Activated CD4-positive, alpha-beta T cell treated with anti-CD3 and anti-CD28 coated beads for 36 hours (primary cell): ENCODE results near the gene MAMDC2. TPM values are rescaled to one million over a fixed set of nuclear protein-coding genes. Genes with fewer than 3 reads are reported as not detected.

Source experiments
- ATAC-seq: fragments of 200-7000 bp; cut with Tn5 transposase; one replicate; pipeline ENCODE4 v1.10.0; 2021; ENCODE audit warnings: mild to moderate bottlenecking, moderate library complexity
- CTCF ChIA-PET: fragments of 350-600 bp; sonication (Branson Sonifier 250); formaldehyde crosslinking; loops from one replicate; lab custom pipeline; 2021; ENCODE audit warnings: antibody characterized with exemption; lab: Charles Lee
- POLR2A ChIA-PET: fragments of 350-600 bp; sonication (Branson Sonifier 250); formaldehyde crosslinking; loops from one replicate; lab custom pipeline; 2021; ENCODE audit warnings: antibody characterized with exemption, inconsistent platforms; lab: Charles Lee
- DNase-seq: peaks from one replicate; pipeline ENCODE4 v3.0.0-alpha.2; 2020
- H3K27ac Mint-ChIP-seq: one replicate; pipeline ENCODE4 v1.8.0; 2021; ENCODE audit warnings: mixed read lengths
- H3K27me3 Mint-ChIP-seq: one replicate; pipeline ENCODE4 v1.8.0; 2021; ENCODE audit warnings: mixed read lengths
- H3K36me3 Mint-ChIP-seq: one replicate; pipeline ENCODE4 v1.8.0; 2021; ENCODE audit warnings: low read depth, mixed read lengths
- H3K4me1 Mint-ChIP-seq: one replicate; pipeline ENCODE4 v1.8.0; 2021; ENCODE audit warnings: mixed read lengths
- H3K4me3 Mint-ChIP-seq: one replicate; pipeline ENCODE4 v1.8.0; 2021; ENCODE audit warnings: mild to moderate bottlenecking, moderate library complexity, mixed read lengths
- H3K9me3 Mint-ChIP-seq: one replicate; pipeline ENCODE4 v1.8.0; 2021; ENCODE audit warnings: low read depth, mixed read lengths
- intact Hi-C, 2 experiments: fragments of 100-400 bp; cut with DNase I in 1 of 2; cut with micrococcal nuclease in 1 of 2; formaldehyde crosslinking; loops; one replicate each; pipeline versions ENCODE4 v1.14.2 to v1.15.1; 2022 to 2024; cut with DNase I, micrococcal nuclease
- total RNA-seq, 2 experiments: library from RNA; stranded (reverse); gene quantifications; one replicate each; pipeline ENCODE4 v1.2.3, GENCODE V29; 2021

Gene MAMDC2
- total RNA-seq, 2 experiments from 2014 or later: not detected

GRCh38 chr9:70123695-70124094, 80.0 kb downstream of the MAMDC2 start:
- DNase-seq: no peak
- intact Hi-C loops: no loop called here
- Mint-ChIP-seq H3K27me3 (no peaks in the 10 kb centered on the region), H3K36me3 (no peaks in the 10 kb centered on the region), H3K27ac (no peak overlapping the region), H3K4me3 (no peak overlapping the region), H3K4me1 (no peaks in the 10 kb centered on the region), H3K9me3 (no peaks in the 10 kb centered on the region)
- ChIA-PET POLR2A (no interaction called here), CTCF (interaction anchor here (1.5 kb wide), 1 partner anchor 13 kb away, joined by 6 read pairs; no protein-coding TSS in a partner anchor)
- no peak for ATAC-seq

GRCh38 chr9:70125621-70126263, 82.1 kb downstream of the MAMDC2 start:
- ChIA-PET CTCF (interaction anchor here (0.8 to 1.5 kb wide), 2 partner anchors 12 to 14 kb away, joined by 3 to 7 read pairs; no protein-coding TSS in a partner anchor), POLR2A (no interaction called here)
- intact Hi-C loops: no loop called here
- no peaks in the 10 kb centered on the region for H3K9me3 Mint-ChIP-seq
- H3K4me3 Mint-ChIP-seq: no peak overlapping the region
- H3K36me3 Mint-ChIP-seq: no peaks in the 10 kb centered on the region
- no peaks in the 10 kb centered on the region for H3K27me3 Mint-ChIP-seq
- no peak overlapping the region for H3K27ac Mint-ChIP-seq
- no peaks in the 10 kb centered on the region for H3K4me1 Mint-ChIP-seq
- no peak for ATAC-seq
- no peak for DNase-seq

- ChIA-PET POLR2A (no interaction called here), CTCF (no interaction called here)
- H3K27ac Mint-ChIP-seq: no peak overlapping the region
- no peaks in the 10 kb centered on the region for H3K9me3 Mint-ChIP-seq
- DNase-seq: no peak
- intact Hi-C loops: no loop called here
- ATAC-seq: no peak
- no peaks in the 10 kb centered on the region for H3K36me3 Mint-ChIP-seq
- no peaks in the 10 kb centered on the region for H3K4me1 Mint-ChIP-seq
- no peaks in the 10 kb centered on the region for H3K27me3 Mint-ChIP-seq
- no peak overlapping the region for H3K4me3 Mint-ChIP-seq
These were observed 83.4 kb downstream of the MAMDC2 start for GRCh38 chr9:70127036-70127435.

- no peak overlapping the region for H3K27ac Mint-ChIP-seq
- H3K4me1 Mint-ChIP-seq: no peaks in the 10 kb centered on the region
- intact Hi-C loops: no loop called here
- CTCF ChIA-PET: interaction anchor here (1.4 kb wide), 1 partner anchor 17 kb away, joined by 6 read pairs; no protein-coding TSS in a partner anchor
- H3K9me3 Mint-ChIP-seq: no peaks in the 10 kb centered on the region
- no peaks in the 10 kb centered on the region for H3K27me3 Mint-ChIP-seq
- H3K36me3 Mint-ChIP-seq: no peaks in the 10 kb centered on the region
- H3K4me3 Mint-ChIP-seq: no peak overlapping the region
- POLR2A ChIA-PET: no interaction called here
- DNase-seq (no peak), ATAC-seq (no peak)
These were observed 84.1 kb downstream of the MAMDC2 start for GRCh38 chr9:70127540-70128416.

- CTCF ChIA-PET: interaction anchor here (0.8 to 1.5 kb wide), 2 partner anchors 20 to 27 kb away, joined by 3 read pairs; no protein-coding TSS in a partner anchor
- DNase-seq: no peak
- POLR2A ChIA-PET: no interaction called here
- intact Hi-C loops: no loop called here
- ATAC-seq: no peak
- Mint-ChIP-seq H3K4me3 (no peak overlapping the region), H3K27ac (no peak overlapping the region), H3K4me1 (no peaks in the 10 kb centered on the region), H3K9me3 (no peaks in the 10 kb centered on the region), H3K36me3 (no peaks in the 10 kb centered on the region), H3K27me3 (no peaks in the 10 kb centered on the region)
These were observed 86.6 kb downstream of the MAMDC2 start for GRCh38 chr9:70130266-70130665.

- Mint-ChIP-seq H3K27me3 (no peaks in the 10 kb centered on the region), H3K4me3 (no peak overlapping the region), H3K36me3 (no peaks in the 10 kb centered on the region), H3K4me1 (no peaks in the 10 kb centered on the region), H3K9me3 (no peaks in the 10 kb centered on the region), H3K27ac (no peak overlapping the region)
- POLR2A ChIA-PET: no interaction called here
- no peak for DNase-seq
- no peak for ATAC-seq
- CTCF ChIA-PET: interaction anchor here (2.2 kb wide), 1 partner anchor 18 kb away, joined by 9 read pairs; no protein-coding TSS in a partner anchor
- intact Hi-C loops: no loop called here
These were observed 87.6 kb downstream of the MAMDC2 start for GRCh38 chr9:70131296-70131695.

- intact Hi-C loops: no loop called here
- no peaks in the 10 kb centered on the region for H3K27me3 Mint-ChIP-seq
- H3K9me3 Mint-ChIP-seq: no peaks in the 10 kb centered on the region
- no peak overlapping the region for H3K27ac Mint-ChIP-seq
- H3K36me3 Mint-ChIP-seq: no peaks in the 10 kb centered on the region
- ChIA-PET CTCF (interaction anchor here (0.6 to 2.2 kb wide), 4 partner anchors 16 to 507 kb away, joined by 3 to 9 read pairs (median 4); no protein-coding TSS in a partner anchor), POLR2A (no interaction called here)
- DNase-seq: no peak
- no peak for ATAC-seq
- no peak overlapping the region for H3K4me3 Mint-ChIP-seq
- no peaks in the 10 kb centered on the region for H3K4me1 Mint-ChIP-seq
These were observed 89.9 kb downstream of the MAMDC2 start for GRCh38 chr9:70133253-70134208.

- DNase-seq: no peak
- ChIA-PET POLR2A (no interaction called here), CTCF (interaction anchor here (0.8 to 1.7 kb wide), 2 partner anchors 15 to 20 kb away, joined by 3 to 5 read pairs; no protein-coding TSS in a partner anchor)
- intact Hi-C loops: no loop called here
- Mint-ChIP-seq H3K9me3 (no peaks in the 10 kb centered on the region), H3K36me3 (no peaks in the 10 kb centered on the region), H3K4me3 (no peak overlapping the region), H3K27me3 (no peaks in the 10 kb centered on the region), H3K4me1 (no peaks in the 10 kb centered on the region), H3K27ac (no peak overlapping the region)
- ATAC-seq: no peak
These were observed 90.7 kb downstream of the MAMDC2 start for GRCh38 chr9:70134360-70134759.

GRCh38 chr9:70135176-70135575, 91.5 kb downstream of the MAMDC2 start:
- CTCF ChIA-PET: interaction anchor here (1.7 kb wide), 1 partner anchor 21 kb away, joined by 5 read pairs; no protein-coding TSS in a partner anchor
- POLR2A ChIA-PET: no interaction called here

GRCh38 chr9:70136632-70137031, 93.0 kb downstream of the MAMDC2 start:
- ChIA-PET CTCF (no interaction called here), POLR2A (no interaction called here)
- H3K27ac Mint-ChIP-seq: no peak overlapping the region
- H3K9me3 Mint-ChIP-seq: no peaks in the 10 kb centered on the region
- DNase-seq (no peak), ATAC-seq (no peak)
- H3K4me3 Mint-ChIP-seq: no peak overlapping the region
- H3K4me1 Mint-ChIP-seq: no peaks in the 10 kb centered on the region
- no peaks in the 10 kb centered on the region for H3K36me3 Mint-ChIP-seq
- intact Hi-C loops: no loop called here
- H3K27me3 Mint-ChIP-seq: peaks cover 3% of the 10 kb centered on the region

More at GRCh38 chr9:70135176-70135575, 91.5 kb downstream of the MAMDC2 start:
- no peaks in the 10 kb centered on the region for H3K9me3 Mint-ChIP-seq
- H3K27me3 Mint-ChIP-seq: peaks cover 3% of the 10 kb centered on the region
- intact Hi-C loops: no loop called here
- H3K4me3 Mint-ChIP-seq: no peak overlapping the region
- no peaks in the 10 kb centered on the region for H3K36me3 Mint-ChIP-seq
- H3K27ac Mint-ChIP-seq: no peak overlapping the region
- ATAC-seq (no peak), DNase-seq (no peak)
- no peaks in the 10 kb centered on the region for H3K4me1 Mint-ChIP-seq

- Mint-ChIP-seq H3K36me3 (no peaks in the 10 kb centered on the region), H3K4me1 (no peaks in the 10 kb centered on the region), H3K9me3 (no peaks in the 10 kb centered on the region), H3K27ac (no peak overlapping the region), H3K27me3 (peaks cover 6% of the 10 kb centered on the region), H3K4me3 (no peak overlapping the region)
- POLR2A ChIA-PET: no interaction called here
- ATAC-seq: no peak
- intact Hi-C loops: no loop called here
- CTCF ChIA-PET: interaction anchor here (1.0 kb wide), 1 partner anchor 28 kb away, joined by 3 read pairs; no protein-coding TSS in a partner anchor
- DNase-seq: no peak
These were observed 93.9 kb downstream of the MAMDC2 start for GRCh38 chr9:70137577-70137976.
